ACHN (cell line): ENCODE data around the gene B3GALT4.

ENCODE experiments used
- DNase-seq: peaks from one replicate; pipeline ENCODE4 v3.0.0-alpha.2; 2015
- in situ Hi-C: cut with HindIII; loops from 2 replicates; pipeline ENCODE4 v1.10.0; 2017; ENCODE audit warnings: low sequenced_read_pairs, low pct_ligation_motif_present, low pct_unique_long_range_greater_than_20kb

The B3GALT4 gene

GRCh38 chr6:33286946-33287914 is 10.3 kb downstream of the B3GALT4 start:
- no peak for DNase-seq
- in situ Hi-C loops: no loop called here

GRCh38 chr6:33288141-33288920 is 11.4 kb downstream of the B3GALT4 start:
- in situ Hi-C loops: no loop called here
- DNase-seq: no peak

GRCh38 chr6:33288921-33289783 is 12.2 kb downstream of the B3GALT4 start, which contains the start of the genes PFDN6 and WDR46:
Gene PFDN6 (plus strand): TSS chr6:33289601. CDS start chr6:33289857, 256 bp downstream.
Gene WDR46 (minus strand): TSS chr6:33289239. CDS start chr6:33289170, 69 bp downstream.
- peak; percentile 88 for DNase-seq
- in situ Hi-C loops: no loop called here

GRCh38 chr6:33289784-33290315 is 12.9 kb downstream of the B3GALT4 start:
- DNase-seq: no peak
- in situ Hi-C loops: no loop called here

GRCh38 chr6:33290459-33290858 is 13.5 kb downstream of the B3GALT4 start:
- in situ Hi-C loops: no loop called here
- no peak for DNase-seq

- DNase-seq: no peak
- in situ Hi-C loops: no loop called here
Measured at GRCh38 chr6:33292996-33293682, 16.2 kb downstream of the B3GALT4 start.

GRCh38 chr6:33294086-33294823 is 17.3 kb downstream of the B3GALT4 start:
- no peak for DNase-seq
- in situ Hi-C loops: no loop called here

- in situ Hi-C loops: no loop called here
- DNase-seq: no peak
Measured at GRCh38 chr6:33295621-33296369, 18.9 kb downstream of the B3GALT4 start.

GRCh38 chr6:33296797-33297405 is 20.0 kb downstream of the B3GALT4 start:
- in situ Hi-C loops: no loop called here
- DNase-seq: no peak

- in situ Hi-C loops: no loop called here
- no peak for DNase-seq
Measured at GRCh38 chr6:33297406-33297955, 20.6 kb downstream of the B3GALT4 start.

- in situ Hi-C loops: no loop called here
- DNase-seq: peak; percentile 78
Measured at GRCh38 chr6:33297956-33298772, 21.2 kb downstream of the B3GALT4 start.

- DNase-seq: peak; percentile 56
Measured at GRCh38 chr6:33298773-33299236, 21.9 kb downstream of the B3GALT4 start, which contains the start of gene RGL2. Gene RGL2 (minus strand): TSS chr6:33298942. CDS start chr6:33298610, 332 bp downstream.

GRCh38 chr6:33299237-33299944 is 22.5 kb downstream of the B3GALT4 start:
- DNase-seq: peak; percentile 90
- in situ Hi-C loops: no loop called here

More at GRCh38 chr6:33298773-33299236, 21.9 kb downstream of the B3GALT4 start, which contains the start of gene RGL2:
- in situ Hi-C loops: no loop called here

GRCh38 chr6:33301877-33302276 is 25.0 kb downstream of the B3GALT4 start:
- DNase-seq: no peak
- in situ Hi-C loops: no loop called here
